ENCODE data around the gene FADS6.

- TF ChIP-seq CTCF (IDR thresholded peaks at IDR 0.05; ENCODE audit: low read depth, low read length) (peak; percentile 89), EZH2phosphoT487 (IDR thresholded peaks at IDR 0.05; ENCODE audit: low read depth) (no peak)
These were observed 28.5 kb downstream of the FADS6 start for GRCh38 chr17:74864866-74865395.
